Renal pelvis (tissue), 4 donors: ENCODE data around the gene PALLD. TPM values are rescaled to one million over a fixed set of nuclear protein-coding genes. Genes with fewer than 3 reads are reported as not detected.
A peak's percentile ranks its signal among the peaks of the same experiment; 100 is the strongest.
"Not testable (repeated sequence)": the region's sequence is repeated elsewhere in the genome, so short reads cannot be mapped to it uniquely, and the experiment has no call there.

Experiments used
- DNase-seq: peaks from one replicate; pipeline ENCODE4 v3.0.0-alpha.2; 2013
- polyA plus RNA-seq, 3 donors: library from polyadenylated mRNA; unstranded; fragments of 120-200 nt; gene quantifications; one replicate each; pipeline ENCODE4 v1.2.1, GENCODE V29; 2013; ENCODE audit not compliant: insufficient read length in 3 of 3

The PALLD gene
- polyA plus RNA-seq, 3 donors = 173 to 183 (median 177) TPM

- no peak for DNase-seq
These were observed 9.4 kb upstream of the PALLD start for GRCh38 chr4:168487282-168488035.

GRCh38 chr4:168488869-168489274 lies 8.0 kb upstream of the PALLD start:
- DNase-seq = no peak

GRCh38 chr4:168489616-168490015 lies 7.2 kb upstream of the PALLD start:
- DNase-seq = no peak

- DNase-seq = no peak
These were observed 6.1 kb upstream of the PALLD start for GRCh38 chr4:168490711-168491110.

GRCh38 chr4:168491563-168491962 lies 5.3 kb upstream of the PALLD start:
- no peak for DNase-seq

GRCh38 chr4:168498251-168498650 lies 1.4 kb downstream of the PALLD start:
- no peak for DNase-seq

GRCh38 chr4:168499241-168499640 lies 2.4 kb downstream of the PALLD start:
- DNase-seq = no peak

- no peak for DNase-seq
These were observed 4.6 kb downstream of the PALLD start for GRCh38 chr4:168501407-168501806.

GRCh38 chr4:168502861-168503260 lies 6.0 kb downstream of the PALLD start:
- DNase-seq = no peak

- no peak for DNase-seq
These were observed 7.0 kb downstream of the PALLD start for GRCh38 chr4:168503652-168504362.

GRCh38 chr4:168504526-168504925 lies 7.7 kb downstream of the PALLD start:
- DNase-seq = no peak

GRCh38 chr4:168506014-168506413 lies 9.2 kb downstream of the PALLD start:
- DNase-seq = no peak

- no peak for DNase-seq
These were observed 10.4 kb downstream of the PALLD start for GRCh38 chr4:168507178-168507815.

- DNase-seq = no peak
These were observed 11.8 kb downstream of the PALLD start for GRCh38 chr4:168508683-168509082.

- DNase-seq = no peak
These were observed 12.9 kb downstream of the PALLD start for GRCh38 chr4:168509786-168510185.

- no peak for DNase-seq
These were observed 15.1 kb downstream of the PALLD start for GRCh38 chr4:168511780-168512489.

- DNase-seq = not testable (repeated sequence)
These were observed 17.0 kb downstream of the PALLD start for GRCh38 chr4:168513826-168514225.

- peak; percentile 57 for DNase-seq
These were observed 17.5 kb downstream of the PALLD start for GRCh38 chr4:168514249-168514852.

- no peak for DNase-seq
These were observed 18.6 kb downstream of the PALLD start for GRCh38 chr4:168515222-168516011.

- no peak for DNase-seq
These were observed 20.0 kb downstream of the PALLD start for GRCh38 chr4:168516841-168517240.

- no peak for DNase-seq
These were observed 22.7 kb downstream of the PALLD start for GRCh38 chr4:168519576-168519975.
